Prostate gland (tissue), 2 donors: ENCODE measurements around the gene GGA3.

ENCODE experiments used
- POLR2A ChIP-seq: fragments of 450-650 bp; IDR thresholded peaks from one replicate; pipeline ENCODE4 v1.6.1; 2016; ENCODE audit warnings: antibody characterized with exemption, mild to moderate bottlenecking
- POLR2AphosphoS5 ChIP-seq: sonication (generic); formaldehyde crosslinking; IDR thresholded peaks from one replicate; pipeline ENCODE4 v1.6.1; 2017; ENCODE audit warnings: antibody characterized with exemption
- TF ChIP-seq, protein P1 (sequence below), 4 experiments: fragments of 200-600 bp in 2 of 4; fragments of 450-650 bp in 2 of 4; sonication (generic) in 2 of 4; IDR thresholded peaks; 1 replicate in 3 of 4; 2 replicates in 1 of 4; pipeline ENCODE4 v1.5.1; 2016 to 2019; ENCODE audit warnings: antibody characterized with exemption in 4 of 4, mild to moderate bottlenecking in 2 of 4, moderate library complexity in 2 of 4

- TF ChIP-seq POLR2A (no peak), POLR2AphosphoS5 (no peak)
- TF ChIP-seq, protein P1, sequence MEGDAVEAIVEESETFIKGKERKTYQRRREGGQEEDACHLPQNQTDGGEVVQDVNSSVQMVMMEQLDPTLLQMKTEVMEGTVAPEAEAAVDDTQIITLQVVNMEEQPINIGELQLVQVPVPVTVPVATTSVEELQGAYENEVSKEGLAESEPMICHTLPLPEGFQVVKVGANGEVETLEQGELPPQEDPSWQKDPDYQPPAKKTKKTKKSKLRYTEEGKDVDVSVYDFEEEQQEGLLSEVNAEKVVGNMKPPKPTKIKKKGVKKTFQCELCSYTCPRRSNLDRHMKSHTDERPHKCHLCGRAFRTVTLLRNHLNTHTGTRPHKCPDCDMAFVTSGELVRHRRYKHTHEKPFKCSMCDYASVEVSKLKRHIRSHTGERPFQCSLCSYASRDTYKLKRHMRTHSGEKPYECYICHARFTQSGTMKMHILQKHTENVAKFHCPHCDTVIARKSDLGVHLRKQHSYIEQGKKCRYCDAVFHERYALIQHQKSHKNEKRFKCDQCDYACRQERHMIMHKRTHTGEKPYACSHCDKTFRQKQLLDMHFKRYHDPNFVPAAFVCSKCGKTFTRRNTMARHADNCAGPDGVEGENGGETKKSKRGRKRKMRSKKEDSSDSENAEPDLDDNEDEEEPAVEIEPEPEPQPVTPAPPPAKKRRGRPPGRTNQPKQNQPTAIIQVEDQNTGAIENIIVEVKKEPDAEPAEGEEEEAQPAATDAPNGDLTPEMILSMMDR (IDR thresholded peaks at IDR 0.05), result no peak
Measured at GRCh38 chr17:75288359-75288758, 27.0 kb upstream of the GGA3 start.
